SK-N-SH (cell line): ENCODE results near the gene FBXL7. TPM values are rescaled to one million over a fixed set of nuclear protein-coding genes. Genes with fewer than 3 reads are reported as not detected.

Experiments
- CTCF ChIA-PET: fragments of 300-600, 350-600 bp; formaldehyde crosslinking; extraction: SDS; loops from one replicate; lab custom pipeline; 2021; lab: Yijun Ruan, JAX
- POLR2A ChIA-PET: fragments of 350-600 bp; sonication (Branson Sonifier 250); formaldehyde crosslinking; extraction: SDS; loops from one replicate; lab custom pipeline; 2020; ENCODE audit warnings: antibody characterized with exemption, inconsistent platforms; lab: Yijun Ruan, JAX
- DNase-seq: peaks from one replicate; pipeline ENCODE4 v3.0.0; 2012
- H2AFZ ChIP-seq: fragments of 200-600 bp; sonication (generic); 2 replicates; pipeline ENCODE4 v1.8.1; 2016; ENCODE audit warnings: antibody characterized with exemption, mild to moderate bottlenecking, low read depth
- H3F3A ChIP-seq: fragments of 200-600 bp; sonication (generic); replicated peaks from 2 replicates; pipeline ENCODE3; 2016; ENCODE audit warnings: antibody characterized with exemption, mild to moderate bottlenecking; ENCODE audit not compliant: insufficient read depth
- H3K27ac ChIP-seq, 2 experiments: fragments of 200-500 bp in 1 of 2; fragments of 200-600 bp in 1 of 2; sonication (Bioruptor generic) in 1 of 2; sonication (generic), shearing (Covaris generic) in 1 of 2; 2 replicates each; pipeline versions ENCODE4 v1.5.1 to v1.6.1; 2014 to 2016; ENCODE audit warnings: low read depth in 2 of 2, inconsistent platforms in 1 of 2, low read length in 1 of 2, mild to moderate bottlenecking in 1 of 2, mixed read lengths in 1 of 2
- H3K27me3 ChIP-seq: fragments of 200-600 bp; sonication (generic), shearing (Covaris generic); 2 replicates; pipeline ENCODE4 v1.6.1; 2016; ENCODE audit warnings: mixed run types; ENCODE audit not compliant: insufficient read depth
- H3K36me3 ChIP-seq, 2 experiments: fragments of 200-500 bp in 1 of 2; fragments of 200-600 bp in 1 of 2; sonication (Bioruptor generic) in 1 of 2; sonication (generic) in 1 of 2; replicated peaks in 1 of 2; 2 replicates each; pipeline versions ENCODE3 to v1.5.1; 2014 to 2016; ENCODE audit warnings: low read length in 1 of 2, mild to moderate bottlenecking in 1 of 2; ENCODE audit not compliant: insufficient read depth in 2 of 2, control insufficient read depth in 1 of 2
- H3K4me1 ChIP-seq, 2 experiments: fragments of 200-500 bp in 1 of 2; fragments of 200-600 bp in 1 of 2; sonication (Bioruptor generic) in 1 of 2; sonication (generic), shearing (Covaris generic) in 1 of 2; 2 replicates each; pipeline versions ENCODE4 v1.5.1 to v1.6.1; 2014 to 2016; ENCODE audit warnings: low read depth in 1 of 2, low read length in 1 of 2, mixed run types in 1 of 2; ENCODE audit not compliant: insufficient read depth in 2 of 2, control insufficient read depth in 1 of 2
- H3K4me2 ChIP-seq: fragments of 200-600 bp; sonication (generic), shearing (Covaris generic); 2 replicates; pipeline ENCODE4 v1.6.1; 2017; ENCODE audit warnings: mixed run types
- H3K4me3 ChIP-seq, 2 experiments: fragments of 200-500 bp in 1 of 2; fragments of 200-600 bp in 1 of 2; sonication (Bioruptor generic) in 1 of 2; sonication (generic), shearing (Covaris generic) in 1 of 2; 2 replicates each; pipeline versions ENCODE4 v1.5.1 to v1.8.1; 2014 to 2016; ENCODE audit warnings: low read depth in 2 of 2, inconsistent platforms in 1 of 2, low read length in 1 of 2, mild to moderate bottlenecking in 1 of 2, mixed read lengths in 1 of 2, moderate library complexity in 1 of 2
- H3K79me2 ChIP-seq: fragments of 200-600 bp; sonication (generic); 2 replicates; pipeline ENCODE4 v1.8.1; 2017; ENCODE audit warnings: mild to moderate bottlenecking; ENCODE audit not compliant: insufficient read depth
- H3K9ac ChIP-seq: fragments of 200-600 bp; sonication (generic); 2 replicates; pipeline ENCODE4 v1.6.1; 2017; ENCODE audit warnings: mixed run types
- H3K9me2 ChIP-seq: fragments of 200-600 bp; sonication (generic); 2 replicates; pipeline ENCODE4 v1.6.1; 2017; ENCODE audit warnings: mixed run types
- H3K9me3 ChIP-seq: fragments of 200-600 bp; sonication (generic); 2 replicates; pipeline ENCODE4 v1.6.1; 2017; ENCODE audit warnings: mixed run types, mild to moderate bottlenecking, moderate library complexity
- H4K20me1 ChIP-seq: fragments of 200-600 bp; sonication (generic); 2 replicates; pipeline ENCODE4 v1.6.1; 2017; ENCODE audit warnings: mild to moderate bottlenecking, mixed run types; ENCODE audit not compliant: insufficient read depth
- EP300 ChIP-seq, 2 experiments: IDR thresholded peaks; 2 replicates each; pipeline versions ENCODE4 v1.4.0 to v1.6.1; 2012; ENCODE audit warnings: borderline replicate concordance in 1 of 2, low read depth in 1 of 2, low read length in 1 of 2
- GABPA ChIP-seq: IDR thresholded peaks from 2 replicates; pipeline ENCODE4 v1.4.0; 2012; ENCODE audit warnings: low read depth, mild to moderate bottlenecking
- GATA2 ChIP-seq: sonication (generic); formaldehyde crosslinking; IDR thresholded peaks from 2 replicates; pipeline ENCODE4 v1.5.0; 2020; ENCODE audit warnings: mild to moderate bottlenecking, missing genetic modification reagents
- MEF2A ChIP-seq: IDR thresholded peaks from 2 replicates; pipeline ENCODE4 v1.4.0; 2012; ENCODE audit warnings: low read depth, borderline replicate concordance
- NFIC ChIP-seq: IDR thresholded peaks from 2 replicates; pipeline ENCODE4 v1.4.0; 2012; ENCODE audit warnings: borderline replicate concordance
- NRF1 ChIP-seq: IDR thresholded peaks from 2 replicates; pipeline ENCODE4 v1.6.1; 2012; ENCODE audit warnings: low read depth, mild to moderate bottlenecking, low read length
- RFX5 ChIP-seq: IDR thresholded peaks from 2 replicates; pipeline ENCODE4 v1.6.1; 2012; ENCODE audit warnings: mild to moderate bottlenecking, improper control_type of control experiment, low read length
- RXRA ChIP-seq: IDR thresholded peaks from 2 replicates; pipeline ENCODE4 v1.4.0; 2012; ENCODE audit warnings: low read depth, mild to moderate bottlenecking, borderline replicate concordance
- SMC3 ChIP-seq: IDR thresholded peaks from 2 replicates; pipeline ENCODE4 v1.6.1; 2012; ENCODE audit warnings: low read depth, low read length, improper control_type of control experiment
- TEAD4 ChIP-seq: IDR thresholded peaks from 2 replicates; pipeline ENCODE4 v1.4.0; 2012; ENCODE audit warnings: mild to moderate bottlenecking, borderline replicate concordance; ENCODE audit not compliant: insufficient read depth
- WGBS: methylation state at CpG from one replicate; pipeline ENCODE4 v1.1.6; 2017; ENCODE audit warnings: low lambda C conversion rate; 5-methylcytosine and 5-hydroxymethylcytosine counted together
- polyA plus RNA-seq, 3 experiments: library from polyadenylated mRNA; depleted of rRNA; stranded (reverse); fragments of >200 nt; gene quantifications; 2 replicates each; pipeline ENCODE4 v1.2.3, GENCODE V29; 2012
- TF ChIP-seq, protein P1 (sequence below): fragments of 150-350 bp; IDR thresholded peaks from 2 replicates; pipeline ENCODE4 v1.6.1; 2017; ENCODE audit warnings: antibody characterized with exemption, low read length, low read depth, borderline replicate concordance

Gene FBXL7
- polyA plus RNA-seq, 1 of the 3 experiments (the other 2 are of a cell fraction): 7.0 TPM

DNA sequence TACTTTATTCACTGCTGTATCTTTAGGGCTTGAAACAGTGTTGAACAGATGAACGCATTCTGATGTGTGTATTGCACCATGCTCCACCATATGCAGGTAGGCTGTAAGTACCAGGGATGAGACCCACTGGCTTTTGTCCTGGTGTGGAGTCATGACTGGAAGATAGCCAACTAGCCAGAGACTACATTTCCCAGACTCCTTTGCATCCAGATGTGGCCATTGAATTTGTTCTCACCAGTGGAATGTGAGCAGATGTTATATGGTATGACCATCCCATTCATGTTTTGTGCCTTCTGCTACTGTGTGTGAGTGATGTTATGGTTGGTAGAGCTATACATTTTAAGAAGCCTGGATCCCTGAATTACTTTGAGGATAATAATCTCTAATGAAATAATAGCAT lies 7.4 kb upstream of the FBXL7 start:
- no peak for DNase-seq
- Histone ChIP-seq H3F3A (no peaks in the 10 kb centered on the region), H3K4me1 (peaks cover 0 to 3% of the 10 kb centered on the region in 2 experiments; a peak in 2 of 4 replicates), H3K27ac (no peak overlapping the region), H3K27me3 (no peaks in the 10 kb centered on the region; the same call in 1 of the 2 replicates), H3K36me3 (no peaks in the 10 kb centered on the region), H3K4me3 (no peak overlapping the region), H3K9me2 (no peaks in the 10 kb centered on the region), H3K4me2 (no peak overlapping the region), H3K79me2 (no peaks in the 10 kb centered on the region), H4K20me1 (no peaks in the 10 kb centered on the region), H3K9me3 (no peaks in the 10 kb centered on the region), H2AFZ (no peak overlapping the region), H3K9ac (no peak overlapping the region)
- 68% methylated on average over 1 of the region's 1 CpG for WGBS
- CTCF ChIA-PET: interaction anchor here (1.2 kb wide), 1 partner anchor 99 kb away, joined by 5 read pairs; no protein-coding TSS in a partner anchor
- POLR2A ChIA-PET: no interaction called here
- no peak for TF ChIP-seq GATA2 (CRISPR knock-in tag)

DNA sequence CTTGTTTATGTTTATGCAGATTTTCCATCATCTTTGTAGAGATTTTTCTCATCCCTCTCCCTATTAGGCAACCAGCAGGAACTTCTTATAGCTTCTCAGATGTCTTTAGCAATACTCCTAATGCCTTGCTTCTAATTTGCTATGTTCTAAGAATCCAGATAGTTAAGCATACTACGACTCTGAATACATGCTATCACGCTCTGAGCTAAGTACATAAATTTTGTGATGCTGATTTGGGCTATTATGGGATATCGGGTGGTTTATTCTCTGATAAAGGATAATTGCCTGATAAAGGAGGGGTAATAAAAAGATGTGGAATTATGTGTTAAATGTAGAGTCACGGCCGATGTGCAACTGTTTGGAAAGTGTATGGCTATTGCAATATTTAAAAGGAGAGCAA lies 6.5 kb upstream of the FBXL7 start:
- H3F3A ChIP-seq: no peaks in the 10 kb centered on the region
- POLR2A ChIA-PET: interaction anchor here (0.6 kb wide), 1 partner anchor 223 kb away, joined by 3 read pairs; no protein-coding TSS in a partner anchor
- no peaks in the 10 kb centered on the region; the same call in 1 of the 2 replicates for H3K27me3 ChIP-seq
- CTCF ChIA-PET: interaction anchor here (1.2 to 1.4 kb wide), 2 partner anchors 311 to 388 kb away, joined by 3 to 4 read pairs; no protein-coding TSS in a partner anchor
- H4K20me1 ChIP-seq: no peaks in the 10 kb centered on the region
- H3K27ac ChIP-seq: no peak overlapping the region
- no peaks in the 10 kb centered on the region for H3K36me3 ChIP-seq
- no peak overlapping the region for H3K4me2 ChIP-seq
- no peak overlapping the region for H3K4me3 ChIP-seq
- H3K9me3 ChIP-seq: no peaks in the 10 kb centered on the region
- no peak overlapping the region for H3K9ac ChIP-seq
- H3K4me1 ChIP-seq: peaks cover 0 to 3% of the 10 kb centered on the region in 2 experiments; a peak in 2 of 4 replicates
- 80% methylated on average over 5 of the region's 5 CpGs for WGBS
- H3K79me2 ChIP-seq: no peaks in the 10 kb centered on the region
- H3K9me2 ChIP-seq: no peaks in the 10 kb centered on the region
- no peak for DNase-seq
- TF ChIP-seq, protein P1, sequence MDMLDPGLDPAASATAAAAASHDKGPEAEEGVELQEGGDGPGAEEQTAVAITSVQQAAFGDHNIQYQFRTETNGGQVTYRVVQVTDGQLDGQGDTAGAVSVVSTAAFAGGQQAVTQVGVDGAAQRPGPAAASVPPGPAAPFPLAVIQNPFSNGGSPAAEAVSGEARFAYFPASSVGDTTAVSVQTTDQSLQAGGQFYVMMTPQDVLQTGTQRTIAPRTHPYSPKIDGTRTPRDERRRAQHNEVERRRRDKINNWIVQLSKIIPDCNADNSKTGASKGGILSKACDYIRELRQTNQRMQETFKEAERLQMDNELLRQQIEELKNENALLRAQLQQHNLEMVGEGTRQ: no peak
- no peak for TF ChIP-seq RFX5
- TF ChIP-seq RXRA: no peak
- TF ChIP-seq GABPA: no peak
- no peak for TF ChIP-seq NFIC
- no peak for TF ChIP-seq TEAD4
- TF ChIP-seq SMC3: no peak
- no peak for TF ChIP-seq EP300 (IDR thresholded peaks at IDR 0.05; ENCODE audit: borderline replicate concordance in 1 of 2, low read depth in 1 of 2, low read length in 1 of 2)
- H2AFZ ChIP-seq: no peak overlapping the region

DNA sequence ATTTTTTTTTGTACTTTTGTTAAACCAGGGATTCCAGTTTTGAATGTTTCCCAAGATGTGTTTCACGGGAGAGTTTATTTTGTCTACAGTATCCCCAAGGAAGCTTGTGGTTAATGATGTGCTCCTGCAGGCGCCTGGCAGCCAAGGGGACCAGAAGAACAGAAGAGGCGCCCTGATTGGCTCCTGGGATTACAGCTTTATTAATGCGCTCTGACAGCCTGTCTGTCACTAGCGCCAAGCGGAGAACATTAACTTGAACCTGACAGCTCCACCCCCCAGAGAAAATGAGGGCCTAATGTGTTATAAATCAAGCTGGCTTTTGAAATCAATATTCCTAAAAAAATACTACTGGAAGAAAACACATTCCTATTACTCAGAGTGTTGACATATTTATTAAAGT lies 5.0 kb upstream of the FBXL7 start:
- DNase-seq: no peak

More for the DNA sequence above, 5.0 kb upstream of the FBXL7 start:
- Histone ChIP-seq H3K4me1 (peaks cover 0 to 8% of the 10 kb centered on the region in 2 experiments; a peak in 2 of 4 replicates), H3K9me2 (no peaks in the 10 kb centered on the region), H3K9ac (no peak overlapping the region), H3K27ac (no peak overlapping the region), H3K9me3 (no peaks in the 10 kb centered on the region), H3K36me3 (no peaks in the 10 kb centered on the region), H3K4me2 (no peak overlapping the region), H3K79me2 (no peaks in the 10 kb centered on the region), H3K4me3 (no peak overlapping the region), H3K27me3 (no peaks in the 10 kb centered on the region; the same call in 1 of the 2 replicates), H2AFZ (no peak overlapping the region), H3F3A (no peaks in the 10 kb centered on the region), H4K20me1 (no peaks in the 10 kb centered on the region)
- TF ChIP-seq MEF2A (no peak), NRF1 (no peak)
- 75% methylated on average over 6 of the region's 6 CpGs for WGBS
- ChIA-PET CTCF (interaction anchor here (1.5 kb wide), 1 partner anchor 501 kb away, joined by 3 read pairs; no protein-coding TSS in a partner anchor), POLR2A (no interaction called here)
